Ovary (tissue), 9 donors: Measurements from ENCODE around the gene PRR36. TPM values are rescaled to one million over a fixed set of nuclear protein-coding genes. Genes with fewer than 3 reads are reported as not detected.

ENCODE experiments used
- DNase-seq, 5 donors: peaks; one replicate each; pipeline ENCODE4 v3.0.0-alpha.2; 2019 to 2020
- H3K27ac ChIP-seq, 2 donors: fragments of 200-600 bp; one replicate each; pipeline versions ENCODE4 v1.5.1 to v1.8.0; 2019 to 2022
- H3K27me3 ChIP-seq: fragments of 200-600 bp; one replicate; pipeline ENCODE4 v1.8.0; 2022
- H3K36me3 ChIP-seq: fragments of 200-600 bp; sonication (generic); one replicate; pipeline ENCODE4 v1.5.1; 2019
- H3K4me1 ChIP-seq: one replicate; pipeline ENCODE4 v1.8.1; 2013; ENCODE audit warnings: mild to moderate bottlenecking, moderate library complexity; ENCODE audit not compliant: insufficient read depth
- H3K4me3 ChIP-seq: fragments of 200-600 bp; sonication (generic); one replicate; pipeline ENCODE4 v1.5.1; 2017
- H3K9me3 ChIP-seq, 2 donors: fragments of 200-600 bp in 1 of 2; sonication (generic) in 1 of 2; one replicate each; pipeline versions ENCODE4 v1.5.1 to v1.8.1; 2013 to 2019; ENCODE audit warnings: mild to moderate bottlenecking in 1 of 2, moderate library complexity in 1 of 2
- EP300 ChIP-seq: sonication (generic); formaldehyde crosslinking; IDR thresholded peaks from one replicate; pipeline ENCODE4 v1.6.1; 2017; ENCODE audit warnings: antibody characterized with exemption
- POLR2A ChIP-seq: fragments of 450-650 bp; IDR thresholded peaks from one replicate; pipeline ENCODE4 v1.6.1; 2017; ENCODE audit warnings: antibody characterized with exemption, mild to moderate bottlenecking, moderate library complexity
- WGBS, 3 donors: extraction: QIAGEN DNeasy Blood & Tissue Kit in 1 of 3; methylation state at CpG; one replicate each; pipeline versions ENCODE4 v1.1.5 to v1.1.7; 2013 to 2017; 5-methylcytosine and 5-hydroxymethylcytosine counted together
- intact Hi-C, 4 donors: fragments of 100-400 bp; cut with DNase I; formaldehyde crosslinking; loops; one replicate each; pipeline versions ENCODE4 v1.11.0 to v1.15.1; 2022 to 2023
- polyA plus RNA-seq, 2 donors: library from polyadenylated mRNA; stranded (reverse); fragments of 200-250 nt in 1 of 2; fragments of 350-450 nt in 1 of 2; fragmentation: Illumina TruSeq in 1 of 2; extraction: RNeasy Lipid Tissue Mini Kit (QIAGEN cat#74804) in 1 of 2; gene quantifications; one replicate each; pipeline ENCODE4 v1.2.3, GENCODE V29; 2013 to 2014
- total RNA-seq, 7 donors: library from RNA; depleted of rRNA in 2 of 7; stranded (reverse); fragments of >200 nt in 2 of 7; fragmentation: NEBNext Ultra II Directional in 3 of 7; extraction: Animal tissue kit (Norgen Biotek cat#: 25700) in 3 of 7; gene quantifications; one replicate each; pipeline versions ENCODE4 v1.1.0 to v1.2.4, GENCODE V29; 2016 to 2023
- TF ChIP-seq, protein P1 (sequence below), 3 donors: fragments of 450-650 bp in 2 of 3; fragments of 200-600 bp in 1 of 3; IDR thresholded peaks; one replicate each; pipeline versions ENCODE4 v1.5.1 to v1.8.0; 2016 to 2022; ENCODE audit warnings: antibody characterized with exemption in 3 of 3, mild to moderate bottlenecking in 1 of 3
- donor health status: DM: no; HTN: no; CAD: no; lungs with moderate emphysema.
- donor health status: DM: no; HTN: no; CAD: no.
- donor health status: Bipolar disorder and iron deficiency.
- donor health status: DM: yes; HTN: yes; CAD: no.
- donor health status: DM: no; HTN: no; CAD: no.
- donor health status: DM: yes; HTN: yes; CAD: no.

The PRR36 gene
- total and polyA plus RNA-seq, 9 donors = 0.05 to 2.2 (median 0.60) TPM

DNA sequence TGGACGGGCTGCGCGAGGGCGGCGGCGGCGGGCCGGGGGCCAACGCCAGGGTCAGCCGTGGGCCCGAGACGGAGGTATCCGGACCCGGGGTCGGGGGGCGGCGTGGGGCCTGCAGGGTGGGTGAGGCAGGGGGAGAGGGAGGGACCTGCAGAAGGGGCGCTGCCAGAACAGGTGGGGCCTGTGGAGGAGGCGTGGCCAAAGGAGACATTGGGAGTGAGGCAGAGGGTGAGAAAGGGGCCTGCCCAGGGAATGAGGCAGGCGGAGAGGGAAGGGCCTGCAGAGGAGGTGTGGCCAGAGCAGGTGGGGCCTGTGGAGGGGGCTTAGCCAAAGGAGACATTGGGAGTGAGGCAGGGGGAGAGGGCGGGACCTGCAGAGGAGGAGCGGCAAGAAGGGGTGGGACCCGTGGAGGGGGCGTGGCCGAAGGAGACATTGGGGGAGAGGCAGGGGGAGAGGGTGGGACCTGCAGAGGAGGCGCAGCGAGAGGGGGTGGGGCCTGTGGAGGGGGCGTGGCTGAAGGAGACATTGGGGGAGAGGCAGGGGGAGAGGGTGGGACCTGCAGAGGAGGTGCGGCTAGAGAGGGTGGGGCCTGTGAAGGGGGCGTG is 4.2 kb downstream of the PRR36 start:
- Histone ChIP-seq H3K27ac (peak overlapping the region in 1 of 2 donors; percentile 76), H3K36me3 (no peaks in the 10 kb centered on the region), H3K9me3 (no peaks in the 10 kb centered on the region), H3K27me3 (no peaks in the 10 kb centered on the region), H3K4me1 (peaks cover 9% of the 10 kb centered on the region), H3K4me3 (peak overlapping the region; percentile 47)
- intact Hi-C loops = no loop called here
- 6 to 17% (median 9%) methylated on average over 24 to 30 of the region's 30 CpGs for WGBS, 3 donors
- peak; percentile 78 to 93 (median 86) for DNase-seq
- TF ChIP-seq EP300 (no peak), POLR2A (no peak)
- TF ChIP-seq, protein P1, sequence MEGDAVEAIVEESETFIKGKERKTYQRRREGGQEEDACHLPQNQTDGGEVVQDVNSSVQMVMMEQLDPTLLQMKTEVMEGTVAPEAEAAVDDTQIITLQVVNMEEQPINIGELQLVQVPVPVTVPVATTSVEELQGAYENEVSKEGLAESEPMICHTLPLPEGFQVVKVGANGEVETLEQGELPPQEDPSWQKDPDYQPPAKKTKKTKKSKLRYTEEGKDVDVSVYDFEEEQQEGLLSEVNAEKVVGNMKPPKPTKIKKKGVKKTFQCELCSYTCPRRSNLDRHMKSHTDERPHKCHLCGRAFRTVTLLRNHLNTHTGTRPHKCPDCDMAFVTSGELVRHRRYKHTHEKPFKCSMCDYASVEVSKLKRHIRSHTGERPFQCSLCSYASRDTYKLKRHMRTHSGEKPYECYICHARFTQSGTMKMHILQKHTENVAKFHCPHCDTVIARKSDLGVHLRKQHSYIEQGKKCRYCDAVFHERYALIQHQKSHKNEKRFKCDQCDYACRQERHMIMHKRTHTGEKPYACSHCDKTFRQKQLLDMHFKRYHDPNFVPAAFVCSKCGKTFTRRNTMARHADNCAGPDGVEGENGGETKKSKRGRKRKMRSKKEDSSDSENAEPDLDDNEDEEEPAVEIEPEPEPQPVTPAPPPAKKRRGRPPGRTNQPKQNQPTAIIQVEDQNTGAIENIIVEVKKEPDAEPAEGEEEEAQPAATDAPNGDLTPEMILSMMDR (IDR thresholded peaks at IDR 0.05) = no peak

DNA sequence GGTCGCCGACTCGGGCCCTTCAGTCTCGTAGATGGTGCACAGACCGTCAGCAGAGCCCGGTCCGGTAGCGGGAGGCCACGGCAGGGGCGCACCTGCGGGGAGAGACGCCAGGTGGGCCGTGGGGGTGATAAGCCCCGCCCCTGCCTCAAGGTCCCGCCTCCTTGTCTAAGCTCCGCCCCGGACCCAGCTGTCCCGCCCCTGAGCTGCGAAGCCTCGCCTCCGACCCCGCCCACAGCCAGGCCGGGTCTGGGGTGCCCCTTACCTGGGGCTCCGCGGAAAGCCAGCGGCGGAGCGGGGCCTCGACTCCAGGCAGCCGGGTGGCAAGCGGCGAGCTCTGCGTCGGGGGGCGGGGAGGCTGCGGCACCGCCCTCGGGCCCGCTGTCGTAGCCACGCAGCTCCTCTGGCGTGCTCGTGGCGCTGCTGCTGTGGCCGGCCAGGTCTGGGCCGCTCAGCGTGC is 4.7 kb downstream of the PRR36 start:
- peak; percentile 79 to 91 (median 88) for DNase-seq
- 1 to 3% (median 2%) methylated on average over 7 to 47 of the region's 47 CpGs for WGBS, 3 donors
- peaks cover 9% of the 10 kb centered on the region for H3K4me1 ChIP-seq

DNA sequence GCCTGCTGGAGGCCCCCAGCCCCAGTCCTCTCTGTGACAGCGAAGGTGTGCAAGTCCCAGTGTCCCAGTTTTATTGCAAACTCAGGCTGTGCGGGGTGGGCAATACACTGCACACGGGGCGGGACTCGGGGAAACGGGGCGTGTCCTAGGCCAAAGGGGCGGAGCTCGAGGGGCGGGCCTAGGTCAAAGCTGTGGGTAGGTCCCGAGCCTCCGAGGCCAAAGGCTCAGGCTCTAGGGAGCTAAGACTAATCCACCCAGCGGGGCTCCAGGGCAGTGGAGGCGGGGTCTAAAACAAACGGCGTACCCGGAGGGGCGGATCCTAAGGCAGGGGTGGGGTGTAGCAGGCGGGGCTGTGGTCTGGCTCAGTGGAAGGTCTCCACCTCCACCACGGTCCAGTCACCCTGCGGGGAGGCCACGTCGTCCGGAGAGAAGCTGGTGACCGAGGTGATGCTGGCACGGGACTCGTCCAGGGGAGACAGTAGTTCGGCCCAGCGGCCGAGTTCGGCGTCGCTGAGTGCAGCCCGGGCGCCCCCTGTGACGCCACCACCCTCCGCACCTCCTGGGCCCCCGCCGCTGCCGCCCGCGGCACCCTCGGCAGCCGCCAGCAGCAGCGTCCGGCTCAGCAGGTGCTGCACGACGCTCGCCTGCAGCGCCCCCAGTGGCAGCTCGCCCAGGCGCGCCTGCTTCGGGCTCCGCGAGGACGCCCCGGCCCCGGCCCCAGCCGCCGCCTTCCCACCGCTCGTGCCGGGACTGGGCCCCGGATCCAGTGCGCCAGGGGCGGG is 5.3 kb downstream of the PRR36 start:
- peak overlapping the region in 1 of 2 donors; percentile 76 for H3K27ac ChIP-seq
- WGBS, 3 donors = 1 to 8% (median 4%) methylated on average over 14 to 67 of the region's 67 CpGs
- intact Hi-C loops = no loop called here
- peak; percentile 78 to 89 (median 83) for DNase-seq
- H3K27me3 ChIP-seq = no peaks in the 10 kb centered on the region
- peak overlapping the region; percentile 47 for H3K4me3 ChIP-seq
- no peaks in the 10 kb centered on the region for H3K36me3 ChIP-seq
- H3K4me1 ChIP-seq = peaks cover 9% of the 10 kb centered on the region
- no peaks in the 10 kb centered on the region for H3K9me3 ChIP-seq
- TF ChIP-seq, protein P1 (IDR thresholded peaks at IDR 0.05) = peak; percentile 75 to 93 (median 91)
- TF ChIP-seq POLR2A = no peak

More for the DNA sequence above, 4.7 kb downstream of the PRR36 start:
- Histone ChIP-seq H3K4me3 (peak overlapping the region; percentile 47), H3K9me3 (no peaks in the 10 kb centered on the region), H3K36me3 (no peaks in the 10 kb centered on the region), H3K27me3 (no peaks in the 10 kb centered on the region), H3K27ac (peak overlapping the region in 1 of 2 donors; percentile 76)
- TF ChIP-seq EP300 (no peak), POLR2A (no peak)
- TF ChIP-seq, protein P1 (IDR thresholded peaks at IDR 0.05) = no peak
- intact Hi-C loops = no loop called here

DNA sequence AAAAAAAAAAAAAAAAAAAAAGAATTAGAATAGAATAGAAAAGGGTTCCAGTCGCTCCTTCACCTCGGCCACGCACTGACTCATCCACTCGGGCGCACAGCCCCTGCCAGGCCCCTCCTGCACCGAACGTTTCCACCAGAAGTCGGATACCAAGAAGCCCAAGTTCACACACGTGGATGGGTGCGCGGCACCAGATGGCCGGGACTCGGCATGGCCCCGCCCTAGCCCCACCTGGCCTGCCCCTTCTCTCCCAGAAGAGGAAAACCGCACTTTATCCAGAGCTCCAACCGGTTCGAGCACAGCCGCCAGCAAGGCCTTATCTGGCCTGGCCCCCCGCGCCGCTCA is 5.9 kb downstream of the PRR36 start:
- DNase-seq = peak in 4 of 5 donors; percentile 32 to 56 (median 54)
- Histone ChIP-seq H3K4me3 (no peak overlapping the region), H3K4me1 (peaks cover 9% of the 10 kb centered on the region), H3K27me3 (no peaks in the 10 kb centered on the region), H3K9me3 (no peaks in the 10 kb centered on the region), H3K27ac (no peak overlapping the region), H3K36me3 (no peaks in the 10 kb centered on the region)
- intact Hi-C loops = no loop called here
- TF ChIP-seq POLR2A (no peak), EP300 (no peak)
- TF ChIP-seq, protein P1 (IDR thresholded peaks at IDR 0.05) = no peak
- 9 to 18% (median 14%) methylated on average over 18 to 21 of the region's 21 CpGs for WGBS, 3 donors
